Progenitor cell of endocrine pancreas (in vitro differentiated cells): ENCODE data around the gene DERL3. TPM values are rescaled to one million over a fixed set of nuclear protein-coding genes. Genes with fewer than 3 reads are reported as not detected.
"Not testable (repeated sequence)": the region's sequence is repeated elsewhere in the genome, so short reads cannot be mapped to it uniquely, and the experiment has no call there.

Experiments used
- DNase-seq: peaks from one replicate; pipeline ENCODE4 v3.0.0; 2021; ENCODE audit warnings: low spot score; ENCODE audit not compliant: unreplicated experiment
- H3K27ac Mint-ChIP-seq: 2 replicates; pipeline ENCODE4 v1.8.0; 2021; ENCODE audit warnings: mild to moderate bottlenecking, moderate library complexity, mixed read lengths
- H3K27me3 Mint-ChIP-seq: 2 replicates; pipeline ENCODE4 v1.8.0; 2021; ENCODE audit warnings: mixed read lengths
- H3K36me3 Mint-ChIP-seq: 2 replicates; pipeline ENCODE4 v1.8.0; 2022; ENCODE audit warnings: mixed read lengths; ENCODE audit not compliant: insufficient read depth
- H3K4me1 Mint-ChIP-seq: 2 replicates; pipeline ENCODE4 v1.8.0; 2021; ENCODE audit warnings: low read depth, mixed read lengths
- H3K4me3 Mint-ChIP-seq: 2 replicates; pipeline ENCODE4 v1.8.0; 2021; ENCODE audit warnings: low read depth, mild to moderate bottlenecking, moderate library complexity, mixed read lengths
- H3K9me3 Mint-ChIP-seq: 2 replicates; pipeline ENCODE4 v1.8.0; 2021; ENCODE audit warnings: low read depth, mixed read lengths
- total RNA-seq: library from RNA; stranded (reverse); gene quantifications from 2 replicates; pipeline ENCODE4 v1.2.1, GENCODE V29; 2021
- TF ChIP-seq, protein P1 (sequence below): fragments of 200-600 bp; sonication (generic); IDR thresholded peaks from one replicate; pipeline ENCODE4 v1.5.0; 2021; ENCODE audit warnings: antibody characterized with exemption, mild to moderate bottlenecking; ENCODE audit not compliant: unreplicated experiment

The DERL3 gene
- total RNA-seq, 1 donor from 2014 or later, result 1.5 TPM

DNA sequence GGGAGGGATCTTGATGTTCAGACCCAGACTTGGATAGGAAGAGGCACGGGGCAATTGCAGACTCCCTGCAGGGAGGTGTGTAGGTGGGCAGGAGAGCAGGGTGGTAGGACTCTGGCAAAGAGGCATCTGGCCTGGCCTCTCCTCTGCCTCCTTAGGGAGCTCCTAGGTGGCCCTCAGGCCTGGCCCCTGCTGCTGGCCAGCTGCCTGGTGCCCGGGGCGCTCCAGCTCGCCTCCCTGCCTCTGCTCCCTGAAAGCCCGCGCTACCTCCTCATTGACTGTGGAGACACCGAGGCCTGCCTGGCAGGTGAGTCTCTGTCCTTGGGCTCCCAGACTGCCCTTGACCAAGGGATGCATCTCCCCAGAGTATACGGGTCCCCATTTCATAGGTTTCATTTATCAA, 38.8 kb upstream of the DERL3 start:
- Mint-ChIP-seq H3K27ac (no peak overlapping the region), H3K9me3 (no peaks in the 10 kb centered on the region), H3K27me3 (no peaks in the 10 kb centered on the region), H3K4me1 (no peaks in the 10 kb centered on the region), H3K36me3 (peaks cover 25% of the 10 kb centered on the region), H3K4me3 (no peak overlapping the region)
- TF ChIP-seq, protein P1, sequence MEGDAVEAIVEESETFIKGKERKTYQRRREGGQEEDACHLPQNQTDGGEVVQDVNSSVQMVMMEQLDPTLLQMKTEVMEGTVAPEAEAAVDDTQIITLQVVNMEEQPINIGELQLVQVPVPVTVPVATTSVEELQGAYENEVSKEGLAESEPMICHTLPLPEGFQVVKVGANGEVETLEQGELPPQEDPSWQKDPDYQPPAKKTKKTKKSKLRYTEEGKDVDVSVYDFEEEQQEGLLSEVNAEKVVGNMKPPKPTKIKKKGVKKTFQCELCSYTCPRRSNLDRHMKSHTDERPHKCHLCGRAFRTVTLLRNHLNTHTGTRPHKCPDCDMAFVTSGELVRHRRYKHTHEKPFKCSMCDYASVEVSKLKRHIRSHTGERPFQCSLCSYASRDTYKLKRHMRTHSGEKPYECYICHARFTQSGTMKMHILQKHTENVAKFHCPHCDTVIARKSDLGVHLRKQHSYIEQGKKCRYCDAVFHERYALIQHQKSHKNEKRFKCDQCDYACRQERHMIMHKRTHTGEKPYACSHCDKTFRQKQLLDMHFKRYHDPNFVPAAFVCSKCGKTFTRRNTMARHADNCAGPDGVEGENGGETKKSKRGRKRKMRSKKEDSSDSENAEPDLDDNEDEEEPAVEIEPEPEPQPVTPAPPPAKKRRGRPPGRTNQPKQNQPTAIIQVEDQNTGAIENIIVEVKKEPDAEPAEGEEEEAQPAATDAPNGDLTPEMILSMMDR, result no peak
- no peak for DNase-seq

DNA sequence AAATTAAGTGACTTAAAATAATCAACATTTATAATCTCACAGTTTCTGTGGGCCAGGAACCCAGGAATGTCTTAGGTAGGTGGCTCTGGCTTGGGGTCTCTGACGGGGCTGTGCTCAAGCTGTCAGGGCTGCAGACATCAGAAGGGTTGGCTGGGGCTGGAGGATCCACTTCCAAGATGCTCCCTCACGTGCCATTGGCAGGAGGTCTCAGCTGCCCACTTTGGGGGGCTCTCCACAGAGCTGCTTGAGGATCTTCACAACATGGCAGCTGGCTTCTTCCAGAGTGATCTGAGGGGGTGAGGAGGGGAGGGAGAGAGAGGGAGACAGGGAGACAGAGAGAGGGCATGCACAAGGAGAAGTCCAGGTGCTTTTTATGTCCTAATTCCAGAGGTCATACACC, 37.0 kb upstream of the DERL3 start:
- DNase-seq, result no peak
- TF ChIP-seq, protein P1, result no peak
- Mint-ChIP-seq H3K36me3 (peaks cover 22% of the 10 kb centered on the region), H3K4me3 (no peak overlapping the region), H3K27me3 (no peaks in the 10 kb centered on the region), H3K9me3 (no peaks in the 10 kb centered on the region), H3K4me1 (no peaks in the 10 kb centered on the region), H3K27ac (no peak overlapping the region)

DNA sequence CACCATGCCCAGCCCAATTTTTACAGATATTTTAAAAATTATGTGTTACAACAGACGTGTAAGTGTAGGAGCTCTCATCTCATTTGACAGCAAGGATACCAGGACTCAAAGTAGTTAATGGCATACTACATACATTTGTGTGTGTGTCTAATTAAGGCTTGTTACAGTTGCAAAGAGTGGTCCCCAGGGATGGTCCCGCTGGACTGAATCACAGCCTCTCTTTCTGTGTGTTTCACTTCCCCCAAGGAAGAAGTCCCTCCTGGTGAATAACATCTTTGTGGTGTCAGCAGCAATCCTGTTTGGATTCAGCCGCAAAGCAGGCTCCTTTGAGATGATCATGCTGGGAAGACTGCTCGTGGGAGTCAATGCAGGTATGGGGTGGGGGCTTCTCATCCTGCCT, 36.1 kb upstream of the DERL3 start:
- TF ChIP-seq, protein P1, result no peak
- Mint-ChIP-seq H3K4me1 (no peaks in the 10 kb centered on the region), H3K27ac (no peak overlapping the region), H3K9me3 (no peaks in the 10 kb centered on the region), H3K27me3 (no peaks in the 10 kb centered on the region), H3K4me3 (no peak overlapping the region), H3K36me3 (peaks cover 25% of the 10 kb centered on the region)
- DNase-seq, result no peak

DNA sequence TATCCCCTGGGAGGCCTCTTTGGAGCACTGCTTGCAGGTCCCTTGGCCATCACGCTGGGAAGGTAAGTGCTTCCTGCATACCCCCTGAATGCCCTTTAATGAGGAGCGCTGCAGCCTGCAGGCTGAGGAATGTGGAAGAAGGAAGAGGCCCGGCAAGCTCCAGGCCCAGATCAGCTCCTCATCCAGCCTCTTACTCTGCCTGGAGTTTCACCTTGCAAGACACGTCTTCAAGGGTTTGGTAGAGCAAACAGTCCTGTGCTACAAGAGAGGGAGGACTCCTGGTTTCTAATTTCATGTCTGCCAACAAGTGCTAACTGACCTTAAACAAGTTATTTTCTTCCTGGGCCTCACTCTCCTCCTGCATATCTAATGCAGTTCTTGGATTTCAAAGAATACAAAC, 29.8 kb upstream of the DERL3 start:
- TF ChIP-seq, protein P1, result no peak
- H3K4me3 Mint-ChIP-seq, result no peak overlapping the region
- no peaks in the 10 kb centered on the region for H3K27me3 Mint-ChIP-seq
- no peaks in the 10 kb centered on the region for H3K9me3 Mint-ChIP-seq
- peaks cover 19% of the 10 kb centered on the region for H3K36me3 Mint-ChIP-seq
- no peaks in the 10 kb centered on the region for H3K4me1 Mint-ChIP-seq
- no peak overlapping the region for H3K27ac Mint-ChIP-seq
- no peak for DNase-seq

- peaks cover 16% of the 10 kb centered on the region for H3K36me3 Mint-ChIP-seq
- not testable (repeated sequence) for DNase-seq, H3K9me3 Mint-ChIP-seq, H3K4me1 Mint-ChIP-seq, H3K27ac Mint-ChIP-seq, H3K27me3 Mint-ChIP-seq, H3K4me3 Mint-ChIP-seq
Measured at GRCh38 chr22:23864499-23865154, 25.8 kb upstream of the DERL3 start.

GRCh38 chr22:23862103-23862502, 23.3 kb upstream of the DERL3 start:
- Mint-ChIP-seq H3K27ac (no peak overlapping the region), H3K4me3 (no peak overlapping the region), H3K4me1 (peaks cover 9% of the 10 kb centered on the region), H3K36me3 (peaks cover 7% of the 10 kb centered on the region), H3K27me3 (no peaks in the 10 kb centered on the region), H3K9me3 (no peaks in the 10 kb centered on the region)
- TF ChIP-seq, protein P1, result peak; percentile 58
- DNase-seq, result no peak

DNA sequence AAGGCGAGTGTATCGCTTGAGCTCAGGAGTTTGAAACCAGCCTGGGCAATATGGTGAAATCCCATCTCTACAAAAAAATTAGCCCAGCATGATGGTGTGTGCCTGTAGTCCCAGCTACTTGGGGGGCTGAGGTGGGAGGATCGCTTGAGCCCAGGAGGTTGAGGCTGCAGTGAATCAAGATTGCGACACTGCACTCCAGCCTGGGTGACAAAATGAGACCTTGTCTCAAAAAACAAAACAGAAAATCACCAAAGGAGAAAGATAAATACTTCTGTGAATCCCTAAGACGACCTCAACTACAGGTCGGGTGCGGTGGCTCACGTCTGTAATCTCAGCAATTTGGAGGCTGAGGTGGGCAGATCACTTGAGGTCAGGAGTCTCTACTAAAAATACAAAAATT, 21.4 kb upstream of the DERL3 start:
- DNase-seq, H3K27me3 Mint-ChIP-seq, H3K27ac Mint-ChIP-seq, H3K4me3 Mint-ChIP-seq, H3K9me3 Mint-ChIP-seq, H3K36me3 Mint-ChIP-seq: not testable (repeated sequence)
- peaks cover 18% of the 10 kb centered on the region for H3K4me1 Mint-ChIP-seq
